NCI-H524 treated with DMSO at 0.1 percent for 48 hours (cell line): ENCODE measurements around the gene RASL10A.
A peak's percentile ranks its signal among the peaks of the same experiment; 100 is the strongest.
"Not testable (repeated sequence)": the region's sequence is repeated elsewhere in the genome, so short reads cannot be mapped to it uniquely, and the experiment has no call there.

Experiments
- DNase-seq: peaks from one replicate; lab custom pipeline; 2025; lab: John Stamatoyannopoulos, UW

The RASL10A gene, protein sequence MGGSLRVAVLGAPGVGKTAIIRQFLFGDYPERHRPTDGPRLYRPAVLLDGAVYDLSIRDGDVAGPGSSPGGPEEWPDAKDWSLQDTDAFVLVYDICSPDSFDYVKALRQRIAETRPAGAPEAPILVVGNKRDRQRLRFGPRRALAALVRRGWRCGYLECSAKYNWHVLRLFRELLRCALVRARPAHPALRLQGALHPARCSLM

DNA sequence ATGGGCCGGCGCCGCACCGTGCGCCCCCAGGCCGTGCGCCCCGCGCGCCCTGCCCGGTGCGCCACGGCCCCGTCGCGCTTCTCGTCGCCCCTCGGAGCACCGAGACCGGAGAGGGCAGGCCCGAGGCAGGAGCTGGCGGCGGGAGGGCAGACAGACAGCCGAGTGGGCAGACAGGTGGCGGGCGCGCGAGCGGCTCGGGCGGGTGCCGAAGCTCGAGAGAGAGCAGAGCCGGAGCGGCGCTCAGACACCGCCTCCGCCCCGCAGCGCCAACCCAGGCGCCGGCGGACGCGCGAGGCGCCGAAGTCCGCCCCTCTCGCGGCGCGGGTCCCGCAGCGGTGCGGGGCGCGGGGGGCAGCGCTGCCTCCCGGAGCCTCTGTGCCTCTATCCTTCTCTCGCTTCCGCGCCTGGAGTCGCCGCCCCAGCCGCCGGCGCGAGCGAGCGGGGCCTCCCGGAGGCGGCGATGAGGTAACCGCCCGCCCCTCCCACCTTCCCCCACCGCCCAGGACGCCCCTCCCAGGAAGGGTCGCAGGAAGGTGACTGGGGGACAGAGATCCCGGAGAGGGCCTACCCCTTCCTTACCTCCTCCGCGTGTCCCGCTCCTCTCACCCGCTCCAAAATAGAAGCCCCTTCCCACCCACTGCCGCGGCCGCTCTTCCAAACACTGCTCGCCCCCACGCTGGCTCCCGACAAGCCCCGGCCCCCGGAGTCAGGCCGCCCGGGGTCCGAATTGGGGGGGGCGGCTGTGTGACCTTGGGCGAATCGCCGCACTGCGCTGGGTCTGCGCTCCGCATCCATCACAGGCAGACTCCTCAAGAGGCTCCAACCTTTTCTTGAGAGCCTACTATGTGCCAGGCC is at the start of gene RASL10A:
RASL10A (minus strand) TSS at position 412 of the 855 bp plus-strand sequence. CDS start 451 bp downstream, outside the sequence.
- DNase-seq: no peak

DNA sequence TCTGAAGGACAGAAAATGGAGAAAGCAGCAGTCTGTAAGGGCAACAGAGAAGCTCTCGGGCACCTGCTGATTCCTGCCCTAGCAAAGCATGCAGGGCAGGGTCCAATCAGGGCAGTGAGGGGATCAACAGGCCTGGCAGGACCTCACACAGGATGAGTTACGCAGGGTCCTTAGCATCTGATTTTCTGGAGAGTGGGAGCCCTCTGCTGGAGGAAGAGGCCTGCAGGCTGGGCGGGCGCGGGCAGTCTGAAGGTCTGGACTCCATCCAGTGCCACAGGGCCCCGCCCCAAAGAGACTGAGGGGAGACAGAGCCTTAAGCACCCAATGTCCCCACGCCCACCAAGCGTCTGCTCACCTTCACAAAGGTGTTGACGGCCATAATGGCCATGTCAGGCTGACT is 44.0 kb upstream of the RASL10A start:
- DNase-seq: no peak

DNA sequence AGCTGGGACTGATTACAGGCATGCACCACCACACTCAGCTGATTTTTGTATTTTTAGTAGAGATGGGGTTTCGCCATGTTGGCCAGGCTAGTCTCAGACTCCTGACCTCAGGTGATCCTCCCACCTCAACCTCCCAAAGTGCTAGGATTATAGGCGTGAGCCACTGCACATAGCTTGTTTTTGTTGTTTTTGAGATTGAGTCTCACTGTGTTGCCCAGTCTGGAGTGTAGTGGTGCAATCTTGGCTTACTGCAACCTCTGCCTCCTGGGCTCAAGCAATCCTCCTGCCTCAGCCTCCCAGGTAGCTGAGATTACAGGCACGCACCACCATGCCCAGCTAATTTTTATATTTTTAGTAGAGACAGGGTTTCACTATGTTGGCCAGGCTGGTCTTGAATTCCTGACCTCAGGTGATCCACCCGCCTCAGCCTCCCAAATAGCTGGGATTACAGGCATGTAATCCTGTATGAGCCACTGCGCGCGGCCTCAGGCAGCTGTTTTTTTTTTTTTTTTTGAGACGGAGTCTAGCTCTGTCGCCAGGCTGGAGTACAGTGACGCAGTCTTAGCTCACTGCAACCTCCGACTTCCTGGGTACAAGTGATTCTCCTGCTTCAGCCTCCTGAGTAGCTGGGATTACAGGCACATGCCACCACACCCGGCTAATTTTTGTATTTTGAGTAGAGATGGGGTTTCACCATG is 41.8 kb upstream of the RASL10A start:
- DNase-seq: not testable (repeated sequence)

DNA sequence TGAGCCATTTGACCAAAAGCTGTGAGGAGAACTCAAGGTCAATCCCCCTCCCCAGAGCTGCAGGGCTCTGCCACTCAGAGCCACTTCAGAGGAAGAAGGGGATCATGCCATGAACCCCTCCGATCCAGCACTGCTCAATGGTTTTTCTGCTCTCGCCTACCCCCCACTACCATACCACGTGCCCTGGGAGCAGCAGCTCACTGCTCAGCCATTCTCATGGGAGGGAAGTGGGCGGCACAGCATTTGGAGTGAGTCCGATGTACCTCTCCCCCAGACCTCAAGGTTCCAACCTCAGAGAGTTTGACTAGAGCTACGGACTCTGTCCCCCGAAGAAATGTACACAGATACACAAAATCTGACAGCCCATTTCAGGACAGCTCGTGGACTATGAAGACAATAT is 38.4 kb upstream of the RASL10A start:
- DNase-seq: no peak

DNA sequence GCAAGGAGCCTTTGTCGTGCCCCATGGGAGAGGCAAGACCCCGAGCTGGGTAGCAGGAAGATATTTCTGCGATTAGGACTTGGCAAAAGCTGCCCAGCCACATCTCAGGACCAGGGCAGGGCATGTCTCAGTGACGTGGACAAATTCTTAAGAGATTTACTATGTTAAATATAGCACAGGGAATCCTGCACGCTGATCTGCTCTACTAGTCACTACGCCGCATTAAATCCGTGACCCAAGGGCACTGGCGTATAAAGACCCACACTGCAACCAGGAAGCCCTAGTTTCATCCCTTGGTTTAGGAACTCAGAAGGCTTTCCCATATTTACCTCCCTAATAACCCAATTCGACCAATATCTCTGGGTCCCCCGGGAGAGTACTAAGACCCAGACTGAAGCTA is 37.8 kb upstream of the RASL10A start:
- no peak for DNase-seq

DNA sequence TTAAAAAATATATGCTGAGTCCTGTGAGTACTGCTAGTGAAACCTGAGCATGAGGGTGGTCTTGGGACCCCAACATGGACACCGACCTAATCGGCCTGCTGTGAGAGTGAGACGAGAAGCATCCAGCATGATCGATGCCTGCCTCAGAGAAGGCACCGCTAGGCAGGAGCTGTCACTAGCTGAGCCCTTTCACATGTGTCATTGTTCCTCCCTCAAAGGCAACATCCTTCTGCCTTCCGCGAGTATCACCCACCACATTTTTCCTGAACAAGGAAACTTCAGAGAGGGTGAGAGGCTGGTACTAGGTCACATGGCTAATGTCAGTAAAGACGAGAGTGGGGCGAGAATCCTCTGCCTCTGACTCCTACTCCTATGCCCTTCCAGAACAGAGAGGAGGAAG is 37.3 kb upstream of the RASL10A start:
- no peak for DNase-seq

DNA sequence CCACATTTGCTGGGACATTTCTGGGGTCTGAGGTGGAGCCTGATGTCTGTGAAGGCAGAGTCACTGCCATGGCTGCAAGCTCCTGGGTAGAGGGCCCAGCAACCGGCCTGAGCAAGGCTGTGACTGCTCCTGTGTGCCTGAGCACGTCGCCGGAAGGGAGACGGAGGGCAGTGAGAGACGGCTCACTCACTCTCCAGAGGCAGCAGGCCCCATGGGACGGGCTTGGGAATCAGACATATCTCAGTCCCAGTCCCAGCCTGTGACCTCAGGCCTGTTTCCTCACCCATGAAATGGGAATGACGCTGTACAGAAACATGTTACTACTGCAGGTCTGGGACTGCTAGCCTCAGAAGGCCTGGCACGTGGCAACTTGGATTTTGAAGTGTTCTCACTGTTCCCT is 36.4 kb upstream of the RASL10A start:
- no peak for DNase-seq

DNA sequence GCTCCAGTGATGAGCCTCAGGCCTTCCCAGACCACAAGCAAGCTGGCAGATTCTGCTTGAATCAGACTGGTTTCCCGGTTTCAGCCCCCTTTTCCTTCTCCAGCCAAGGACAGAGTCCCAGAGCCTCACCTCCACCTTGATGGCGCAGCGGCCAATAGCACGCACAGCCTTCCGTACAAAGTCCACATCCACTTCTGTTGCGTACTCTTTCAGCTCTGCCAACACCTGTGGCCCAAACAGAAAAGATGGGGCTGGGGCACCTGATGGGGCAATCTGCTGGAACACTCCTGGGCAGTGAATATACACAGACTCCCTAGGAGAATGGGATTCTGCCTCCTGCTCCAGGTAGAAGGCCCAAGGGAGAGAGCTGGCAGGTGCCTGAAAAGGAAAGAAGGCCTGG is 35.5 kb upstream of the RASL10A start:
- DNase-seq: no peak

DNA sequence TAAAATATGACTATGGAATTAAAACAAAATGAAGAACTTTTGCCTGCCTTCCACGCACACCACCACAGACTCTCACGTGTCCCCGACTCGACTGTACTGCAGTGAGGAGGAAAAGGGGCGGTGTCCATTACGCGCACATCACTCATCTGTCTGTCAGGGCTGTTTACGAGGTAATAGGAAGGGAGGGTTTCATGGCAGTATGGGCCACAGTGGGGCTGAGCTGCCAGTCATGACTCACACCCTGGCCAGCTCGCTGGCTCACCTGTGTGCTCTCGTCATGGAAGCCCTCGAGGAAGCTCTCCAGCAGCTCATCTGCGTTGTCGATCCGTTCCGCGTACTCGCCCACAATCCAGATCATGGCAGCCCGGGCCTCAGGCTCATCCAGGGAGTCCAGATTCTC is 33.5 kb upstream of the RASL10A start:
- DNase-seq: no peak

DNA sequence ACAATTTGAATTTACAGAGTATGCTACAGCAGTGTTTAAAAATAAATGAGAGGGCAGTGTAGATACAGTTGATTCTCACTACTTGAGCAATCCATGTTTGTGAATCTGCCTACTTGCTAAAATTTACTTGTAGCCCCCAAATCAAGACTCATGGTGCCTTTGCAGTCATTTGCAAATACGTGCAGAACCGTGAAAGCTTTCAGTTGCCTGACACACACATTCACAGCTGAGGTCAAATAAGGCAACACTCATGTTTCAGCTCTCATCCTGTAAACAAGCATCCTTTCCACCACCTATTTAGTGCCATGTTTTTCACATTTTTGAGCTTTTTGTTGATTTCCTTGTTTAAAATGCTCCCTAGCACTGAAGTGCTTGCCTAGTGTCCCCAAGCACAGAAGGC is 32.5 kb upstream of the RASL10A start:
- no peak for DNase-seq

DNA sequence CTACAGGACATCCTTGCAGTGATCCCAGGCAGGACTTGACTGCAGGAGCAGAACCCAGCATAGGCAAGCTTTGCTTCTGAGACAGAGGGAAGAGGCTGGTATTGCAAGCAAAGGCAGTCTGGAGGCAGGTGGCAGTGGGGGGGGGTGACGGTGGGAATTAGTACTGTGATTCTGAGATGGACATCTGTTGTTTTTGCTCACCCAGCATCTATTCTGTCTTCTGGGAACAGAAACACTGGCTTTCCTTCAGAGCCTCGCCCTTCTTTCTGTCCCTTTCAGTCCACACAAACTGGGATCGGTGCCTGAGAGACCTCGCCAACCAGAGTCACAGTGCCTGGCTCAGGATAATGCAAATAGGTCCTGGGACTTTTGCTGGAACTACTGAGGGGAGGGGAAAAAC is 31.2 kb upstream of the RASL10A start:
- DNase-seq: peak; percentile 85

DNA sequence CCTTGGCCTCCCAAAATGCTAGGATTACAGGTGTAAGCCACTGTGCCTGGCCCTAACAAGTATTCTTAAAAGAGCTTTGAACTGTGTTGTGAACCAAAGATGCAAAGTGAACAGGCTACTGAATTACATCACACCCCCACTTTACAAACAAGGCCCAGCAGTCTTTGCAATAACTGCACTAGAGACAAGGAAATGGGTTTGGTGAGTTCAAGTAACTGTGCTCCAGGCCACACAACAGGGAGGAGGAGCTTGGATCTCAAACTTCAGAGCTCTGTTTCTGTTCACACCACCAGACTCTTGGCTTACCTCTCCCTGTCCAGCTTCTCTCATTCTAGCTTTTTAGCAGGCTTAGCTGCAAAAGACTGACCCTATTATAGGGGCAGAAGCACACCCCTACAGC is 30.4 kb upstream of the RASL10A start:
- DNase-seq: no peak

DNA sequence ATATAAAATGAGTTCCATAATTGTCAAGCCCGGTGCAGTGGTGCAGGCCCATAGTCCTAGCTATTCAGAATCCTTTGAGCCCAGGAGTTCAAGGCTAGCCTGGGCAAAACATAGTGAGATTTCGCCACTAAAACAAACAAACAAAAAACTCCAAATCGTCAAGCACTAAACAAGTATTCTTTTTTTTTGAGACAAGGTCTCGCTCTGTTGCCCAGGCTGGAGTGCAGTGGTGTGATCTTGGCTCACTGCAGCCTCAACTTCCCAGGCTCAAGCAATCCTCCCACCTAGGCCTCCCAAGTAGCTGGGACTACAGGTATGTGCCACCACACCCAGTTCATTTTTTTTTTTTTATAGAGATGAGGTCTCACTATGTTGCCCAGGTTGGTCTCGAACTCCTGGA is 29.4 kb upstream of the RASL10A start:
- DNase-seq: not testable (repeated sequence)

DNA sequence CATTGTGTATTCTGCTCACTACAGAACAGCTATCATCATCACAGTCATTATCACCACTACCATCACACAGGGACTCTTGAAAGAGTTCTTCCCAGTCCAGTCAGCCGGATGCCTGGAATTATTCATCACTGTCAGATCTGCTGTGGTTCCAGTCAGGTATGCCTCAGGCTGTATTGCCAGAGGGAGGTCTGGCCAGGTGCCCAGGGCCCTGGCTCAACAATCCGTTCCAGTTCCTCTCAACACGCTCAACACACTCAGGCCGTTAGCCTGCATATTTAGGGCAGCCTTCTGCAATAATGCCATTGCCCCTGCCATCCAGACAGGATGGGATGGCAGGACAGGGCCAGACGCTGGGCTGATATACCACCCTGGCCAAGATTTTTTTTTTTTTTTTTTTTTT is 28.6 kb upstream of the RASL10A start:
- DNase-seq: no peak

DNA sequence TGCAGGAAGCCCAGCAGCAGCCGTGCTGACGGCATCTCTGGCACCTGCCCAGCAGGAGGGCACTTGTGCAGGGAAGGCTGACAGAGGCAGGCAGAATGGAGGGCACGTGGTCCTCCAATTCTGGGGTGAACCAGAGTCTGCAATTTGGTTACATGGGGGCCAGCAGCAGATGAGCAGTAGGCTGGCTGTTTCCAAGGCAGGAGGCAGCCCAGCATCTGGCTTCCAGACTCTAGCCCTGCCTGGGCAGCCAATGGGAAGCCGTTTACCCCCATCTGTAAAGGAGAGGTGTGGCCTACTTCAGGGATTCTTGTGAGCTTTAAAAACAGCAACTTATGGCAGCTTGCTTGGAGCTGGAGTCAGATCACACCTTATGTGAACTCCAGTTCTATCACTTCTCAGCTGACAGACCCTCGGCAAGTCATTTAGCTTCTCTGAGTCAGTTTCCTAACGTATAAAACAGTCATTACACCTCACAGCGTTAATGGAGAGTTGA is 27.9 kb upstream of the RASL10A start:
- DNase-seq: peak; percentile 95

DNA sequence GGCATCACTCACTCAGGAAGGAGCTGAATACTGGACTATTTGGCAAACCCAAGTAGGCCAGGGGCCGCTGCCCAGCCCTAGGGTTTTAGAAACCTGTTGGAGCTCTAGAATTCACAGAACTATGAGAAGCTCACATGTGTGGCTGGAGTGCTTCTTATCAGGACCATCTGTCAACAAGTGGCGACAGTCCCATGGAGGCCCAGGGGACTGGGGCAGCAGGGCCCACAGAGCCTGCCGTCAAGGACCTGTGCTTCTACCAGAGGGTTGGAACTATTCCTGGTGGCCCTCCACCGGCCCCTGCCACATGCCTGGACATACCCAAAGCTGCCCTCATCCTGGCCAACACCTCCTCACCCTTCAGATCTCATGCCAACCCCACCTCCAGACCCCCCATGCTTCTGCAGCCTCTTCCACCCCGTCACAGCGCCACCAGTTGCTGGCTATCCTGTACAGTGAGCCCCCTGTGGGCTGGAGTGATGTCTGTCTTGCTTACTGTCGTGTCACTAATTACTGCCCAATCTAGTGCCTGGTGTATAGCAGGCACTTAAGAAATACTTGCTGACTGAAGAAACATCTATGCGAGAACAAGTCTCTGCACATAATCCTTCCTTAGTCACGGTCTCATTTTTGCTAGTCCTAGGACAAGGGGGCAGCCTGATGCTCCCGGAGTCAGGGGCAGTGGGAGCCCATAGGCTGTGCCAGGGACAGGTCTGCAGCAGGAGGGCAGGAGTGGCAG is 27.2 kb upstream of the RASL10A start:
- peak; percentile 33 for DNase-seq

DNA sequence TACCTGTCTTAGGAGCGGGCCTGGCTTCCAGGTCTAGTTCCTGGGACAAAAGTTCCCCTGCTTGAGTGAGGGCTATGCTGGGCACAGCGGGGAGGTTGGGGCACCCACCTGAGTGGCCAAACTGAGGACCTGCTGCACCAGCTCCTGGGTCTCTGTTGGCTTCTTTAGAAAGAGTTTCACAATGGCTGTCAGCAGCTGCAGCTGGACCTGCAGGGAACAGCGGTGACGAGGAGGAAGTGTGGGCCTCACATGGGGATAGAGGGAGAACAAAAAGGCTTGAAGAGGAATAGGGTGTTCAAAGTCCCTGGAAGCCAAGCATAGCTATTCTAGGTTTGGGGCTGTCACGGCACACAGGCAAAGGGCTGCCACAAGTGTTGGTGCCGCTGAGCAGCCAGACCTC is 26.7 kb upstream of the RASL10A start:
- DNase-seq: no peak

DNA sequence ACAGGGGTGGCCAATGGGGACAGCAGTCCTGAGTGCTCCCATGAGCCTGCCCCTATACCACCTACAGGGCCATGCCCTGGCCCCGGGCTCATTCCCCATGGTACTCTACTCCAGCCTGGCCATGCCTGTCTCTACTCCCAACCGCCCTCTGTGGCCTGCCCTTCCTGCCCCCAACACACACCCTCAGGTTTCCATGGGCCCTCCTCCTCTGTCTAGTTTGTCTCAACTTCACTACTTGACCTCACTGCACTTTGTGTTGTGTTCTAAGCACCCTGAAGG is 26.3 kb upstream of the RASL10A start:
- DNase-seq: no peak

DNA sequence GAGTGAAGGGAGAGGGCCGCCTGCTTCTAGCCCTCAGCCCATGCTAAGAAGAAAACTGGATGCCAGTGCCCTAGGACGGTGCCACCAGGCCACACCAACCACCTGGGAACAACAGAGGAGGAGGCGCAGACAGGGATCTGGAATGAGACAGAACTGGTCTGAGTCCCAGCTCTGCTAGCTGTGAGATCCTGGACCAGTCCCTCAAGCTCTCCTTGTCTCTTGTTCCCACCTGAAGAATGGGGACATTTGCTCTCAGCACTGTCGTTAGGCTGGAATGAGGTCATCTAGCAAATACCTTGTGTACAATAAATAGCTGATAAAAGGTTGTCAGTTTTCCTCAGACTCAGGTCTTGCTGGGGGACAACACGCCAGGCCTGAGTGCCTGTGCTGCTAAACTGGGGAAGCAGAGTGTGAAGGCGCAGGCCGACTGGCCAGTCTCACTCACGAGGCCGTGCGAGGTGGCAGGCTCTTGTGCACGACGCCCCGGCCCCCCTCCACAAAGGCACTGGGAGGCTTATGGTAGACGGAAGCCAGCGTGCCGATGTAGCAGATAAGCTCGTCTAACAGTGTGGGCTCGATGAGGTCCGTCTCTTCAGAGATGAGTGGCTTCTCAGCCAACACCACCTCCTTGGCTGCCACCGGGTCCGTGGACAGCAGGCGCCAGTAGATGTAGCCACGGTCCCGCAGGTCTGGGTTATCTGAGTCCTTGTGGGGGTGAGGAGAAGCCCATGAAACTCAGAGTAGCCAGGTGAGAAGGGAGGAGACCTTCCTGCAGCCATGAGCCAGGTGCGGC is 25.8 kb upstream of the RASL10A start:
- no peak for DNase-seq

DNA sequence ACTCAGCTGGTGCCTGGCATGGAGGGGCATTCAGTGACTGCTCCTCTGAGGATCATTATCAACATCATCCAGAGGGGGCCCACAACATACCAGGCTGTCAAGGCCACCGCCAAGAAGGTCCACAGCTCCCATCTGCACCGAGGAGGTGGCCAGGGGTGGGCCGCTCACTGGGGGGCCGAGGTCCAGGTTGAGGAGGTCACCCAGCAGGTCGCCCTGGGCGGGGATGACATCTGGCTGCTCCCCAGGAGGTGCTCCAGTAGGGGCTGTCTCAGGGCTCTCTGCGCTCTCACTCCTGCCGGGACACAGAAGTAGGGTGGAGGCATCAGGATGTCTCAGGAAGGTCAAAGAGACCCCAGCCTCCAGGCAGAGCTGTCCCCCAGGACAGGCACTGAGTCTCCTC is 25.1 kb upstream of the RASL10A start:
- no peak for DNase-seq

DNA sequence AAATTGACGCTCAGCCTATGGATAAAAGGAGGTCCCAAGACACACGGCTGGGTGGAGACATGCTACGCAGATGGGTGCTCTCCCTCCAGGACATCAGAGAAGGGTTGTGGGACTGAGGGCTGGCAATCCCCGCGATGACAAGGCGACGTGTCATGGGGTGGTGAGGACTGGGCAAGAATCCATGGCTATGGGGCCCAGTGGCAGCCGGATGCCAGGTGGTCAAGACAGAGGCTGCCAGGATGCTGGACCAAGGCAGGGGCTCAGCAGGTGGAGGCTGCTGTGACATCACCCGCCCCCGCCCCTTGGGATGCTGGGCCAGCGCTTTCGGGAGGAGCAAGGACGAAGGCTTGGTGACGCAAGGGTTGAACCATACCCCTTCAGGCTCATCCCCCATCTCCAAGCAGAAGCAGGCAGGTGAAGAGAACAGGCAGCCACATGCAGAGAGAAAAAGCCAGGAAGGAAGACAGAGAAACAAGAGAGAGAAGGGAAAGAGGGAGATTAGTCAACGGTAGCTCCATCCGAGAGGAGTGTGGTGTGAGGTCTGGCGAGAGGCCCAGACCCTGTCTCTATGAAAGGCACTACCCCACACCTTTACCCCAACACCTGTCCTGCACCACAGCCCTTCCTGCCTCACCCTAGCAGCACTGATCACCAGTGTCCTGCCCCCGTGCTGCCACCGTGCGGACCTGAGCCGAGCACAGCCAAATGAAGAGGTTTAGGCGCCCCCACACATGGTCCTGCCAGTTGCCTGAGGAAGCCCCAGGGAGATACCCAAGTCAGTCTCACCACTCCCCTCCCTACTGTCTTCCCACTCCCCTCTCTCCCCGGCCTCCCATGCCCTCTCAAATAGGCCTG is 24.1 kb upstream of the RASL10A start:
- no peak for DNase-seq
